Heart left ventricle (tissue), 13 donors: Measurements from ENCODE around the gene KCTD11.

Source experiments
- CTCF ChIP-seq, 12 donors: fragments of 200-600 bp; sonication (generic) in 4 of 12; IDR thresholded peaks; one replicate each; pipeline versions ENCODE4 v1.5.0 to v1.8.0; 2018 to 2022; ENCODE audit warnings: antibody characterized with exemption in 12 of 12, mild to moderate bottlenecking in 5 of 12
- POLR2A ChIP-seq, 2 donors: fragments of 450-650 bp; IDR thresholded peaks; one replicate each; pipeline ENCODE4 v1.6.1; 2017; ENCODE audit warnings: antibody characterized with exemption in 2 of 2, mild to moderate bottlenecking in 2 of 2, moderate library complexity in 2 of 2
- donor health status: ischemic (EF 13 %, LVEDD 7.1; RV severe dilation, severe dysfunction).
- donor health status: DM: no; HTN: yes; CAD: no.
- donor health status: DM: no; HTN: no; CAD: no.
- donor health status: ischemic (EF 25% LVEDD 6.9; RV normal size, moderate dysfunction).
- donor health status: ischemic (EF 25% LVEDD 5.7; RV mildly dilated, moderate dysfunction).
- donor health status: ischemic (EF 35%, LVEDD 5.7; RV mildly dilated, moderate dysfunction).
- donor health status: nonischemic (EF 11% LVEDD 7.7; RV severe dilation, severe dysfunction).
- donor health status: DM: yes; HTN: yes; CAD: no.
- donor health status: PGD.
- donor health status: ischemic (EF 29% LVEDD 5.4; RV normal size, mild dysfunction).
- donor health status: nonischemic (EF 23%, LVEDD 6.1; RV moderate dilation, normal function).

GRCh38 chr17:7318121-7318860 is 33.7 kb upstream of the KCTD11 start:
- no peak for TF ChIP-seq CTCF (IDR thresholded peaks at IDR 0.05)
- no peak for TF ChIP-seq POLR2A (IDR thresholded peaks at IDR 0.05)
